ENCODE results near the gene SLC8B1. TPM values are rescaled to one million over a fixed set of nuclear protein-coding genes. Genes with fewer than 3 reads are reported as not detected.

SLC8B1 gene
- total RNA-seq, 1 donor from 2014 or later = 26.6 TPM

- H3K4me3 ChIP-seq (ENCODE audit: low read depth, low read length) = no peak overlapping the region
- TF ChIP-seq CTCF (conservative IDR thresholded peaks at IDR 0.05; ENCODE audit: low read depth, low read length) = no peak
- DNase-seq (ENCODE audit: low read depth) = no peak
Observed at GRCh38 chr12:113266106-113266895, 68.6 kb downstream of the SLC8B1 start.

DNA sequence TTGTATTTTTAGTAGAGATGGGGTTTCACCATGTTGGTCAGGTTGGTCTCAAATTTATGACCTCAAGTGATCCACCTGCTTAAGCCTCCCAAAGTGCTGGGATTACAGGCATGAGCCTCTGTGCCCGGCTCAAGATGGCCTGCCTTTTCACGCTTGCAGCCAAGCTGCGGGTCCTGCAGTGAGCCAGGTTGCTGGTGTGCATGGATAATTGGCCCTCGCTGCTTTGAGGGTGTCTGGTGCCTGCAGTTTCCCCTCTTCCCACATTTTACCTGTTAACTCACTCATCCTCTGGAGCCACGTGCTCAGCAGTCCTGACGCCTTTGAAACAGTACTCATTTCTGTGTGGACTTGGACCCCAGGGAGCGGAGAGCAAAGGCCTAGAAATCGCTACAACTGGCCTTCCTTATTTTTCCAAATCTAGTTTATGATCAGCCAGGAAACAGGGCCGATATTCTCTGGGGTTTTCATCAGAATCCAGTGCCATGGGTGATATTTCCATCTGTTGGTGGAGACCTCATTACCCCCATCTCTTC lies 71.4 kb downstream of the SLC8B1 start:
- no peak for TF ChIP-seq CTCF (conservative IDR thresholded peaks at IDR 0.05; ENCODE audit: low read depth, low read length)
- DNase-seq (ENCODE audit: low read depth) = no peak
- H3K4me3 ChIP-seq (ENCODE audit: low read depth, low read length) = no peak overlapping the region

GRCh38 chr12:113262710-113263109 lies 72.2 kb downstream of the SLC8B1 start:
- no peak for DNase-seq (ENCODE audit: low read depth)
- H3K4me3 ChIP-seq (ENCODE audit: low read depth, low read length) = no peak overlapping the region
- TF ChIP-seq CTCF (conservative IDR thresholded peaks at IDR 0.05; ENCODE audit: low read depth, low read length) = no peak

DNA sequence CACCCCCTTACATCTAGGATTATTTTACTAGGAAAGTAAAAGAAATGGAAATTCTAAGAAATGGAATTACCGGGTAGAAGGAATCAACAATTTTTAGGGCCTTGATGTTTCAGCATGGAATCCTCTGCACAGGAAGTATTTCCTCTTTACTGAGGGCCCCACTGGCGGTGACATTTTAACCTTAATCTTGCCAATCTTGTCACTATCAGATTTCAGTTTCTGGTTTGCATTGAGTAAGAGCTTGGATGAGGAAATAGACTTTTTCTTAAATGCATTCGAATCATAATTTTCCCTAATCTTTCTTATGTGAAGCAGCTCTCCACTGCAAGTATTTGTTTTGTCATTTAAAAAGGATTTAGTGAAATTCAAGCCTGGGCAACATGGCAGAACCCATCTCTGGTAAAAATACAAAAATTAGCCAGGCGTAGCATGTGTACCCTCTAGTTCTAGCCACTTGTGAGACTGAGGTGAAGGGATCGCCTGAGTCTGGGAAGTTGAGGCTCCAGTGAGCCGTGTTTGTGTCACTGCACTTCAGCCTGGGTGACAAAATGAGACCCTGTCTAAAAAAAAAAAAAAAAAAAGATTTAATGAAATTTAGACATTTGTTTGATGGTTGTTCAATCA lies 73.0 kb downstream of the SLC8B1 start:
- no peak for TF ChIP-seq CTCF (conservative IDR thresholded peaks at IDR 0.05; ENCODE audit: low read depth, low read length)
- no peak for DNase-seq (ENCODE audit: low read depth)
- H3K4me3 ChIP-seq (ENCODE audit: low read depth, low read length) = no peak overlapping the region

- DNase-seq (ENCODE audit: low read depth) = no peak
- TF ChIP-seq CTCF (conservative IDR thresholded peaks at IDR 0.05; ENCODE audit: low read depth, low read length) = no peak
- H3K4me3 ChIP-seq (ENCODE audit: low read depth, low read length) = no peak overlapping the region
Observed at GRCh38 chr12:113260636-113261300, 74.1 kb downstream of the SLC8B1 start.

DNA sequence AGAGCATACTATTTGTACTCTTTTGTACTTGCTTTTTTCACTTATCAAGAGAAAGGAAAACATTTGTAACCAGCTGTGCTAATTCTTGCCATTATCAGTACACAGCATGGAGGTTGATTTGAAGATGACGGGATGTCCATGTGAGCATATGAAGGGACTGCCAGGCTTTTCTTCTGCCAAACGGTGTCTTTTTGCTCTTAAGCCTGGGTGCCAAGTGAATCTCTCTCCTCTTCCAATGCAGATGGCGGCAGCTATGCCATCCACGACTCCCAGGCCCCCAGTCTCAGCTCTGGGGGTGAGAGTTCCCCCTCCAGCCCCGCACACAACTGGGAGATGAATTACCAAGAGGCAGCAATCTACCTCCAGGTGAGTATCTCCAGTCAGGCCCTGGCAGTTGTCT lies 74.8 kb downstream of the SLC8B1 start:
- TF ChIP-seq CTCF (conservative IDR thresholded peaks at IDR 0.05; ENCODE audit: low read depth, low read length) = no peak
- no peak overlapping the region for H3K4me3 ChIP-seq (ENCODE audit: low read depth, low read length)
- DNase-seq (ENCODE audit: low read depth) = no peak

Measured in epithelial cell of proximal tubule (primary cell).